Measurements from ENCODE around the gene TLX3. TPM values are rescaled to one million over a fixed set of nuclear protein-coding genes. Genes with fewer than 3 reads are reported as not detected.

Gene TLX3
- total RNA-seq, 1 donor from 2014 or later, result not detected

- Histone ChIP-seq H3K4me3 (no peak overlapping the region), H3K4me1 (no peaks in the 10 kb centered on the region), H3K36me3 (no peaks in the 10 kb centered on the region), H3K9me3 (no peaks in the 10 kb centered on the region), H3K27ac (no peak overlapping the region), H3K27me3 (peaks cover 5% of the 10 kb centered on the region)
- TF ChIP-seq CTCF (IDR thresholded peaks at IDR 0.05), result no peak
- TF ChIP-seq POLR2A (IDR thresholded peaks at IDR 0.05), result no peak
- no peak for TF ChIP-seq POLR2AphosphoS5 (IDR thresholded peaks at IDR 0.05; ENCODE audit: insufficient read depth in 1 of 2, low read depth in 1 of 2)
- DNase-seq (ENCODE audit: extremely low spot score in 2 of 2), result no peak
- intact Hi-C loops (cut with DNase I), result no loop called here
These were observed 13.5 kb downstream of the TLX3 start for GRCh38 chr5:171322527-171322926.

GRCh38 chr5:171323007-171323406, 14.0 kb downstream of the TLX3 start:
- H3K9me3 ChIP-seq, result no peaks in the 10 kb centered on the region
- intact Hi-C loops (cut with DNase I), result no loop called here
- H3K4me1 ChIP-seq, result no peaks in the 10 kb centered on the region
- no peak for DNase-seq (ENCODE audit: extremely low spot score in 2 of 2)
- H3K4me3 ChIP-seq, result no peak overlapping the region
- no peaks in the 10 kb centered on the region for H3K36me3 ChIP-seq
- H3K27me3 ChIP-seq, result peaks cover 4% of the 10 kb centered on the region
- TF ChIP-seq POLR2AphosphoS5 (IDR thresholded peaks at IDR 0.05; ENCODE audit: insufficient read depth in 1 of 2, low read depth in 1 of 2), result no peak
- TF ChIP-seq CTCF (IDR thresholded peaks at IDR 0.05), result no peak
- TF ChIP-seq POLR2A (IDR thresholded peaks at IDR 0.05), result no peak
- no peak overlapping the region for H3K27ac ChIP-seq

GRCh38 chr5:171323806-171324632, 15.0 kb downstream of the TLX3 start:
- Histone ChIP-seq H3K4me1 (no peaks in the 10 kb centered on the region), H3K27ac (no peak overlapping the region), H3K27me3 (peaks cover 4% of the 10 kb centered on the region), H3K36me3 (no peaks in the 10 kb centered on the region), H3K4me3 (no peak overlapping the region), H3K9me3 (no peaks in the 10 kb centered on the region)
- TF ChIP-seq CTCF (IDR thresholded peaks at IDR 0.05) (no peak), POLR2AphosphoS5 (IDR thresholded peaks at IDR 0.05; ENCODE audit: insufficient read depth in 1 of 2, low read depth in 1 of 2) (no peak), POLR2A (IDR thresholded peaks at IDR 0.05) (no peak)
- no peak for DNase-seq (ENCODE audit: extremely low spot score in 2 of 2)
- intact Hi-C loops (cut with DNase I), result no loop called here

- no peak overlapping the region for H3K4me3 ChIP-seq
- no peaks in the 10 kb centered on the region for H3K27me3 ChIP-seq
- intact Hi-C loops (cut with DNase I), result no loop called here
- no peak for TF ChIP-seq POLR2AphosphoS5 (IDR thresholded peaks at IDR 0.05; ENCODE audit: insufficient read depth in 1 of 2, low read depth in 1 of 2)
- no peaks in the 10 kb centered on the region for H3K36me3 ChIP-seq
- no peak for DNase-seq (ENCODE audit: extremely low spot score in 2 of 2)
- no peak overlapping the region for H3K27ac ChIP-seq
- no peaks in the 10 kb centered on the region for H3K4me1 ChIP-seq
- no peaks in the 10 kb centered on the region for H3K9me3 ChIP-seq
These were observed 21.0 kb downstream of the TLX3 start for GRCh38 chr5:171330021-171330420.

- intact Hi-C loops (cut with DNase I), result no loop called here
- no peaks in the 10 kb centered on the region for H3K27me3 ChIP-seq
- TF ChIP-seq POLR2A (IDR thresholded peaks at IDR 0.05), result no peak
- no peak for TF ChIP-seq POLR2AphosphoS5 (IDR thresholded peaks at IDR 0.05; ENCODE audit: insufficient read depth in 1 of 2, low read depth in 1 of 2)
- no peak for TF ChIP-seq CTCF (IDR thresholded peaks at IDR 0.05)
These were observed 26.6 kb downstream of the TLX3 start for GRCh38 chr5:171335616-171336015.

More at GRCh38 chr5:171335616-171336015, 26.6 kb downstream of the TLX3 start:
- no peak for DNase-seq (ENCODE audit: extremely low spot score in 2 of 2)
- H3K27ac ChIP-seq, result no peak overlapping the region
- peaks cover 7% of the 10 kb centered on the region for H3K4me1 ChIP-seq
- no peak overlapping the region for H3K4me3 ChIP-seq
- H3K9me3 ChIP-seq, result no peaks in the 10 kb centered on the region
- no peaks in the 10 kb centered on the region for H3K36me3 ChIP-seq
